Measurements from ENCODE around the gene VPS16.

GRCh38 chr20:2909953-2910352 is 69.4 kb downstream of the VPS16 start:
- TF ChIP-seq, protein P1, sequence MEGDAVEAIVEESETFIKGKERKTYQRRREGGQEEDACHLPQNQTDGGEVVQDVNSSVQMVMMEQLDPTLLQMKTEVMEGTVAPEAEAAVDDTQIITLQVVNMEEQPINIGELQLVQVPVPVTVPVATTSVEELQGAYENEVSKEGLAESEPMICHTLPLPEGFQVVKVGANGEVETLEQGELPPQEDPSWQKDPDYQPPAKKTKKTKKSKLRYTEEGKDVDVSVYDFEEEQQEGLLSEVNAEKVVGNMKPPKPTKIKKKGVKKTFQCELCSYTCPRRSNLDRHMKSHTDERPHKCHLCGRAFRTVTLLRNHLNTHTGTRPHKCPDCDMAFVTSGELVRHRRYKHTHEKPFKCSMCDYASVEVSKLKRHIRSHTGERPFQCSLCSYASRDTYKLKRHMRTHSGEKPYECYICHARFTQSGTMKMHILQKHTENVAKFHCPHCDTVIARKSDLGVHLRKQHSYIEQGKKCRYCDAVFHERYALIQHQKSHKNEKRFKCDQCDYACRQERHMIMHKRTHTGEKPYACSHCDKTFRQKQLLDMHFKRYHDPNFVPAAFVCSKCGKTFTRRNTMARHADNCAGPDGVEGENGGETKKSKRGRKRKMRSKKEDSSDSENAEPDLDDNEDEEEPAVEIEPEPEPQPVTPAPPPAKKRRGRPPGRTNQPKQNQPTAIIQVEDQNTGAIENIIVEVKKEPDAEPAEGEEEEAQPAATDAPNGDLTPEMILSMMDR (IDR thresholded peaks at IDR 0.05): no peak
- no peak for TF ChIP-seq POLR2A (IDR thresholded peaks at IDR 0.05)

Measured in heart left ventricle (tissue), 13 donors.